Stimulated activated naive B cell treated with anti-CD40 and anti-IgM and Interleukin-4, amounts not matched to agents 10 μg/mL and 1 μg/mL and 100 μg/mL, for 72 hours (primary cell): ENCODE results near the gene SINHCAF.
A peak's percentile ranks its signal among the peaks of the same experiment; 100 is the strongest.
"Not testable (repeated sequence)": the region's sequence is repeated elsewhere in the genome, so short reads cannot be mapped to it uniquely, and the experiment has no call there.

ENCODE experiments used
- ATAC-seq, 2 donors: fragments of 150-1000 bp; cut with Tn5 transposase; replicated peaks; 2 replicates each; pipeline ENCODE4 v1.10.0; 2021; ENCODE audit warnings: moderate library complexity in 1 of 2
- DNase-seq: peaks from one replicate; pipeline ENCODE4 v3.0.0; 2021
- H3K27ac Mint-ChIP-seq: one replicate; pipeline ENCODE4 v1.8.0; 2022; ENCODE audit warnings: mild to moderate bottlenecking, mixed read lengths
- H3K27me3 Mint-ChIP-seq, 2 donors: one replicate each; pipeline ENCODE4 v1.8.0; 2022; ENCODE audit warnings: mixed read lengths in 2 of 2
- H3K36me3 Mint-ChIP-seq, 2 donors: one replicate each; pipeline ENCODE4 v1.8.0; 2022; ENCODE audit warnings: mixed read lengths in 2 of 2, mild to moderate bottlenecking in 1 of 2
- H3K4me1 Mint-ChIP-seq, 2 donors: one replicate each; pipeline ENCODE4 v1.8.0; 2022; ENCODE audit warnings: mixed read lengths in 2 of 2, mild to moderate bottlenecking in 1 of 2
- H3K4me3 Mint-ChIP-seq, 2 donors: one replicate each; pipeline ENCODE4 v1.8.0; 2022; ENCODE audit warnings: mild to moderate bottlenecking in 2 of 2, mixed read lengths in 2 of 2, moderate library complexity in 1 of 2
- H3K9me3 Mint-ChIP-seq, 2 donors: one replicate each; pipeline ENCODE4 v1.8.0; 2022; ENCODE audit warnings: mixed read lengths in 2 of 2, mild to moderate bottlenecking in 1 of 2

The SINHCAF gene

GRCh38 chr12:31325877-31326631 is at the start of gene SINHCAF:
SINHCAF (minus strand) TSS chr12:31326150; CDS start chr12:31298204, 27,946 bp downstream.
- Mint-ChIP-seq H3K27me3 (no peaks in the 10 kb centered on the region), H3K4me1 (peaks cover 13 to 33% of the 10 kb centered on the region in 2 donors), H3K36me3 (peaks cover 13 to 22% of the 10 kb centered on the region in 2 donors), H3K9me3 (no peaks in the 10 kb centered on the region), H3K27ac (peak within 1 kb of the TSS; percentile 97), H3K4me3 (peak within 1 kb of the TSS; percentile 86 to 99)
- ATAC-seq (peak; percentile 69 to 71), DNase-seq (peak; percentile 98)

- not testable (repeated sequence) for H3K4me3 Mint-ChIP-seq, H3K27ac Mint-ChIP-seq, H3K27me3 Mint-ChIP-seq, H3K36me3 Mint-ChIP-seq, ATAC-seq, H3K4me1 Mint-ChIP-seq, H3K9me3 Mint-ChIP-seq, DNase-seq
These were observed 49.5 kb upstream of the SINHCAF start for GRCh38 chr12:31375422-31375821.

GRCh38 chr12:31371256-31371620 is 45.3 kb upstream of the SINHCAF start:
- Mint-ChIP-seq H3K4me3 (no peak overlapping the region), H3K9me3 (no peaks in the 10 kb centered on the region), H3K27ac (no peak overlapping the region), H3K27me3 (no peaks in the 10 kb centered on the region), H3K36me3 (no peaks in the 10 kb centered on the region), H3K4me1 (peaks cover 5 to 6% of the 10 kb centered on the region in 2 donors)
- DNase-seq (no peak), ATAC-seq (no peak)

- DNase-seq, result no peak
- no peak for ATAC-seq
- Mint-ChIP-seq H3K27me3 (no peaks in the 10 kb centered on the region), H3K27ac (peak overlapping the region; percentile 75), H3K9me3 (no peaks in the 10 kb centered on the region), H3K4me3 (no peak overlapping the region), H3K4me1 (peaks cover 5 to 6% of the 10 kb centered on the region in 2 donors), H3K36me3 (no peaks in the 10 kb centered on the region)
These were observed 44.7 kb upstream of the SINHCAF start for GRCh38 chr12:31370531-31371255.

GRCh38 chr12:31369712-31370521 is 44.0 kb upstream of the SINHCAF start:
- Mint-ChIP-seq H3K4me1 (peaks cover 5 to 6% of the 10 kb centered on the region in 2 donors), H3K4me3 (no peak overlapping the region), H3K27me3 (no peaks in the 10 kb centered on the region), H3K36me3 (no peaks in the 10 kb centered on the region), H3K9me3 (no peaks in the 10 kb centered on the region), H3K27ac (no peak overlapping the region)
- no peak for DNase-seq
- no peak for ATAC-seq

- no peak for ATAC-seq
- no peaks in the 10 kb centered on the region for H3K27me3 Mint-ChIP-seq
- H3K4me3 Mint-ChIP-seq, result no peak overlapping the region
- peaks cover 6% of the 10 kb centered on the region in 2 donors for H3K4me1 Mint-ChIP-seq
- no peaks in the 10 kb centered on the region for H3K9me3 Mint-ChIP-seq
- no peaks in the 10 kb centered on the region for H3K36me3 Mint-ChIP-seq
- no peak for DNase-seq
- no peak overlapping the region for H3K27ac Mint-ChIP-seq
These were observed 42.9 kb upstream of the SINHCAF start for GRCh38 chr12:31368666-31369361.

GRCh38 chr12:31366104-31366621 is 40.2 kb upstream of the SINHCAF start:
- Mint-ChIP-seq H3K36me3 (no peaks in the 10 kb centered on the region), H3K27ac (no peak overlapping the region), H3K27me3 (no peaks in the 10 kb centered on the region), H3K4me1 (peaks cover 20 to 25% of the 10 kb centered on the region in 2 donors), H3K4me3 (no peak overlapping the region), H3K9me3 (no peaks in the 10 kb centered on the region)
- DNase-seq (no peak), ATAC-seq (no peak)

- no peaks in the 10 kb centered on the region for H3K27me3 Mint-ChIP-seq
- no peak overlapping the region for H3K27ac Mint-ChIP-seq
- DNase-seq (no peak), ATAC-seq (no peak)
- H3K4me1 Mint-ChIP-seq, result peaks cover 17 to 21% of the 10 kb centered on the region in 2 donors
- no peaks in the 10 kb centered on the region for H3K36me3 Mint-ChIP-seq
- no peaks in the 10 kb centered on the region for H3K9me3 Mint-ChIP-seq
- H3K4me3 Mint-ChIP-seq, result no peak overlapping the region
These were observed 37.9 kb upstream of the SINHCAF start for GRCh38 chr12:31363831-31364230.

GRCh38 chr12:31363416-31363809 is 37.5 kb upstream of the SINHCAF start:
- Mint-ChIP-seq H3K9me3 (no peaks in the 10 kb centered on the region), H3K27me3 (no peaks in the 10 kb centered on the region), H3K36me3 (no peaks in the 10 kb centered on the region), H3K4me3 (no peak overlapping the region), H3K27ac (peak overlapping the region; percentile 89), H3K4me1 (peaks cover 14 to 21% of the 10 kb centered on the region in 2 donors)
- DNase-seq (no peak), ATAC-seq (peak in 1 of 2 donors; percentile 18)

GRCh38 chr12:31362759-31363415 is 36.9 kb upstream of the SINHCAF start:
- Mint-ChIP-seq H3K9me3 (no peaks in the 10 kb centered on the region), H3K4me3 (peak overlapping the region; percentile 56 to 69), H3K27ac (peak overlapping the region; percentile 89), H3K4me1 (peaks cover 14 to 21% of the 10 kb centered on the region in 2 donors), H3K27me3 (no peaks in the 10 kb centered on the region), H3K36me3 (no peaks in the 10 kb centered on the region)
- peak; percentile 11 for DNase-seq
- ATAC-seq, result peak; percentile 84 to 88

- Mint-ChIP-seq H3K27me3 (no peaks in the 10 kb centered on the region), H3K27ac (peak overlapping the region; percentile 89)
These were observed 36.3 kb upstream of the SINHCAF start for GRCh38 chr12:31362115-31362758.

GRCh38 chr12:31361730-31362114 is 35.8 kb upstream of the SINHCAF start:
- no peaks in the 10 kb centered on the region for H3K27me3 Mint-ChIP-seq
- no peak overlapping the region for H3K4me3 Mint-ChIP-seq
- DNase-seq (no peak), ATAC-seq (no peak)
- H3K4me1 Mint-ChIP-seq, result peaks cover 14 to 21% of the 10 kb centered on the region in 2 donors
- H3K36me3 Mint-ChIP-seq, result no peaks in the 10 kb centered on the region
- no peak overlapping the region for H3K27ac Mint-ChIP-seq
- no peaks in the 10 kb centered on the region for H3K9me3 Mint-ChIP-seq

More at GRCh38 chr12:31362115-31362758, 36.3 kb upstream of the SINHCAF start:
- Mint-ChIP-seq H3K4me1 (peaks cover 14 to 21% of the 10 kb centered on the region in 2 donors), H3K36me3 (no peaks in the 10 kb centered on the region), H3K4me3 (peak overlapping the region; percentile 56 to 69), H3K9me3 (no peaks in the 10 kb centered on the region)
- peak in 1 of 2 donors; percentile 11 for ATAC-seq
- DNase-seq, result no peak

- DNase-seq (no peak), ATAC-seq (no peak)
- Mint-ChIP-seq H3K27ac (no peak overlapping the region), H3K27me3 (peaks cover 0 to 6% of the 10 kb centered on the region in 2 donors), H3K36me3 (no peaks in the 10 kb centered on the region), H3K4me3 (no peak overlapping the region), H3K9me3 (no peaks in the 10 kb centered on the region), H3K4me1 (peaks cover 4 to 11% of the 10 kb centered on the region in 2 donors)
These were observed 29.8 kb upstream of the SINHCAF start for GRCh38 chr12:31355747-31356107.
